Gastroesophageal sphincter (tissue), 4 donors: Measurements from ENCODE around the gene NOTUM. TPM values are rescaled to one million over a fixed set of nuclear protein-coding genes. Genes with fewer than 3 reads are reported as not detected.
A peak's percentile ranks its signal among the peaks of the same experiment; 100 is the strongest.

Source experiments
- ATAC-seq: fragments of 150-250 bp; one replicate; pipeline ENCODE4 v1.9.1; 2016; ENCODE audit warnings: mild to moderate bottlenecking, moderate library complexity
- H3K27ac ChIP-seq, 4 donors: fragments of 200-600 bp; sonication (generic) in 3 of 4; 1 replicate in 3 of 4; 2 replicates in 1 of 4; pipeline ENCODE4 v1.5.1; 2016 to 2019
- H3K27me3 ChIP-seq: fragments of 200-600 bp; sonication (generic); one replicate; pipeline ENCODE4 v1.5.1; 2019
- H3K36me3 ChIP-seq, 2 donors: fragments of 200-600 bp; sonication (generic); one replicate each; pipeline ENCODE4 v1.5.1; 2019; ENCODE audit warnings: control low read depth in 1 of 2
- H3K4me1 ChIP-seq, 3 donors: fragments of 200-600 bp; sonication (generic); 1 replicate in 2 of 3; 2 replicates in 1 of 3; pipeline ENCODE4 v1.5.1; 2016 to 2019; ENCODE audit warnings: control low read depth in 2 of 3
- H3K4me3 ChIP-seq, 2 donors: fragments of 200-600 bp; sonication (generic); one replicate each; pipeline ENCODE4 v1.5.1; 2019; ENCODE audit warnings: mild to moderate bottlenecking in 1 of 2, moderate library complexity in 1 of 2
- H3K9me3 ChIP-seq, 3 donors: fragments of 200-600 bp; sonication (generic); one replicate each; pipeline ENCODE4 v1.5.1; 2017 to 2019; ENCODE audit warnings: control low read depth in 2 of 3
- EP300 ChIP-seq: sonication (generic); formaldehyde crosslinking; IDR thresholded peaks from one replicate; pipeline ENCODE4 v1.6.1; 2017; ENCODE audit warnings: antibody characterized with exemption, mild to moderate bottlenecking
- POLR2A ChIP-seq, 2 donors: fragments of 450-650 bp; IDR thresholded peaks; one replicate each; pipeline ENCODE4 v1.6.1; 2017; ENCODE audit warnings: antibody characterized with exemption in 2 of 2, mild to moderate bottlenecking in 2 of 2, moderate library complexity in 1 of 2
- POLR2AphosphoS5 ChIP-seq: sonication (generic); formaldehyde crosslinking; IDR thresholded peaks from one replicate; pipeline ENCODE4 v1.6.1; 2017; ENCODE audit warnings: antibody characterized with exemption
- WGBS, 2 donors: methylation state at CpG; one replicate each; pipeline ENCODE4 v1.1.5; 2018; ENCODE audit warnings: low coverage in 1 of 2; 5-methylcytosine and 5-hydroxymethylcytosine counted together
- total RNA-seq, 4 donors: library from RNA; depleted of rRNA; stranded (reverse); fragments of >200 nt; gene quantifications; one replicate each; pipeline ENCODE4 v1.1.0, GENCODE V29; 2016
- TF ChIP-seq, protein P1 (sequence below), 4 experiments: fragments of 200-600 bp in 2 of 4; fragments of 450-650 bp in 2 of 4; sonication (generic) in 1 of 4; IDR thresholded peaks; one replicate each; pipeline ENCODE4 v1.5.1; 2017 to 2019; ENCODE audit warnings: antibody characterized with exemption in 4 of 4, mild to moderate bottlenecking in 2 of 4, moderate library complexity in 2 of 4

Gene NOTUM
- total RNA-seq, 4 donors from 2014 or later, result 0.22 TPM; not detected in 3

DNA sequence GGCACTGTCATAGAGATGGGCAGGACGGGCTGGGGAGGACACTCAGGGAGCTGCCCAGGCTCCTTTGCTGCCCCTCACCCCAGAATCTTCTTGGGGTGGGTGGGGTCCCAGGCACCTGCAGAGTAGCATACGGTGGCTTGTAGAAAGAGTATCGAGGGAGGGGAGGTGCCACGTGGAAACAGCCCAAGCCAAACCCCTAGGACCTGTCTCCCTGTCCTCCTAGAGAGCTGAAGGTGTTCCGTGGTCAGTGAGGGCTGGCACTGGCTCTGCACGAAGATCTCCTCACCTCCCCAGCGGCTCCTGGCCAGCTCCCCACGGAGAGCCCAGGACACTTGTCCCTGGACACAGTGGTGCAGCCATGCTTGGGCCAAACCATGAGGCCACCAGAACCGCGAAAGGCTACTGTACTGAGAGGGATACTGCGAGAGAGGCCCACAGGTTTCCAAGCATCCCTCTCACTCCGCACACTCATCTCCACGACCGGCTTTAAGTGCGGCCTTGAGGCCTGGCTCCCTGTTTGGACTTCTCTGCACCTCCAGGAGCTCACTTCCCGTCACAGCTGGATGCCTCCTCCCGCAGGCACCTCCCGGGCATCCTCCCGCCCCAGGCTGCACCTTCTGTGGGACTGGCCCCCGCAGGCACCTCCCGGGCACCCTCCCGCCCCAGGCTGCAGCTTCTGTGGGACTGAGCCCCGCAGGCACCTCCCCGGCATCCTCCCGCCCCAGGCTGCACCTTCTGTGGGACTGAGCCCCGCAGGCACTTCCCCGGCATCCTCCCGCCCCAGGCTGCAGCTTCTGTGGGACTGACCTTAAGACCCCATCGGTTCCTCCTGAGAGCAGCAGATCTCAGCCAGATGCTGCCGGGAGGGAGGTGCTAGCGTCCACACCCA lies 31.5 kb downstream of the NOTUM start:
- Histone ChIP-seq H3K4me1 (peaks cover 0 to 34% (median 29%) of the 10 kb centered on the region in 3 donors), H3K9me3 (no peaks in the 10 kb centered on the region), H3K27ac (no peak overlapping the region), H3K36me3 (no peaks in the 10 kb centered on the region), H3K4me3 (no peak overlapping the region), H3K27me3 (peaks cover 27% of the 10 kb centered on the region)
- 100% methylated on average over 1 of the region's 31 CpGs; no CpG with 5 or more reads in 1 of the 2 donors for WGBS, 2 donors
- no peak for ATAC-seq
- TF ChIP-seq POLR2A (IDR thresholded peaks at IDR 0.05), result no peak

DNA sequence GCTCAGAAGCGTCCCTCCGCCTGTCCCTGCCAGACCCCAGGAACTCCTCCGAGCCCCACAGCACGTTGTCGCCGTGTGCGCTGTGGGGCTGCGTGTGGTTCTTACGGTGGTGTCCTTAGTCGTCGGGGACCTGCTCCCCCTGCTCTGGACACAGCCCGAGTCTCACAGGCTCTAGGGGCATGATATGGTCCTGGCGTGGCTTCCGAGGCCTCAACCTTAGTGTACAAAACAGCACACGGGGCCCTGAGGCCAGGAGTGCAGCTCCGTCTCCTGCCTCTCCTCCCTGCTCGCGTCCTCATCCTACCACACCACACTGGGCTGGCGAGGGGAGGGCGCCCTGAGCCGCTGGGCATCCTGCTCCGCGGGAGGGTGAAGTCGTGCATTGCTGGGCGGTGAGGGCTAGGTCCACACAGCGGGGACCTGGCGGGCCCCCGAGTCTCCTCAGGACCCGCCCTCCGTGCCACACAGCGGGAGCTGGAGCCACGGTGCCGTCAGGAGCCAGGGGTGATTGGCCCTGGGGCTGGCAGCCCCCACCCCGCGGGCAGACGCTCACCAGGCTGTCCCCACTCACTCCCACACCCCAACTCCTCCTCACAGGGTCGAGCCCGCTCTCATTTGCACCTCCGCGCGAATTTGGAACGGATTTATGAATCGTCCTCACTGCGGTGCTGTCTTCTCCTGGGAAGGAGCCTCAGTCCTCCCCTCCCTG lies 32.3 kb downstream of the NOTUM start:
- H3K9me3 ChIP-seq, result no peaks in the 10 kb centered on the region
- TF ChIP-seq EP300 (no peak), POLR2A (IDR thresholded peaks at IDR 0.05) (no peak), POLR2AphosphoS5 (no peak)
- TF ChIP-seq, protein P1, sequence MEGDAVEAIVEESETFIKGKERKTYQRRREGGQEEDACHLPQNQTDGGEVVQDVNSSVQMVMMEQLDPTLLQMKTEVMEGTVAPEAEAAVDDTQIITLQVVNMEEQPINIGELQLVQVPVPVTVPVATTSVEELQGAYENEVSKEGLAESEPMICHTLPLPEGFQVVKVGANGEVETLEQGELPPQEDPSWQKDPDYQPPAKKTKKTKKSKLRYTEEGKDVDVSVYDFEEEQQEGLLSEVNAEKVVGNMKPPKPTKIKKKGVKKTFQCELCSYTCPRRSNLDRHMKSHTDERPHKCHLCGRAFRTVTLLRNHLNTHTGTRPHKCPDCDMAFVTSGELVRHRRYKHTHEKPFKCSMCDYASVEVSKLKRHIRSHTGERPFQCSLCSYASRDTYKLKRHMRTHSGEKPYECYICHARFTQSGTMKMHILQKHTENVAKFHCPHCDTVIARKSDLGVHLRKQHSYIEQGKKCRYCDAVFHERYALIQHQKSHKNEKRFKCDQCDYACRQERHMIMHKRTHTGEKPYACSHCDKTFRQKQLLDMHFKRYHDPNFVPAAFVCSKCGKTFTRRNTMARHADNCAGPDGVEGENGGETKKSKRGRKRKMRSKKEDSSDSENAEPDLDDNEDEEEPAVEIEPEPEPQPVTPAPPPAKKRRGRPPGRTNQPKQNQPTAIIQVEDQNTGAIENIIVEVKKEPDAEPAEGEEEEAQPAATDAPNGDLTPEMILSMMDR (IDR thresholded peaks at IDR 0.05), result no peak
- ATAC-seq, result no peak
- H3K27me3 ChIP-seq, result peaks cover 27% of the 10 kb centered on the region
- H3K27ac ChIP-seq, result peak overlapping the region in 2 of 4 donors; percentile 98 to 99
- WGBS, 2 donors, result no CpG with 5 or more reads among the region's 44 CpGs
- peak overlapping the region; percentile 51 to 99 for H3K4me3 ChIP-seq
- H3K36me3 ChIP-seq, result no peaks in the 10 kb centered on the region
- H3K4me1 ChIP-seq, result peaks cover 0 to 41% (median 37%) of the 10 kb centered on the region in 3 donors

DNA sequence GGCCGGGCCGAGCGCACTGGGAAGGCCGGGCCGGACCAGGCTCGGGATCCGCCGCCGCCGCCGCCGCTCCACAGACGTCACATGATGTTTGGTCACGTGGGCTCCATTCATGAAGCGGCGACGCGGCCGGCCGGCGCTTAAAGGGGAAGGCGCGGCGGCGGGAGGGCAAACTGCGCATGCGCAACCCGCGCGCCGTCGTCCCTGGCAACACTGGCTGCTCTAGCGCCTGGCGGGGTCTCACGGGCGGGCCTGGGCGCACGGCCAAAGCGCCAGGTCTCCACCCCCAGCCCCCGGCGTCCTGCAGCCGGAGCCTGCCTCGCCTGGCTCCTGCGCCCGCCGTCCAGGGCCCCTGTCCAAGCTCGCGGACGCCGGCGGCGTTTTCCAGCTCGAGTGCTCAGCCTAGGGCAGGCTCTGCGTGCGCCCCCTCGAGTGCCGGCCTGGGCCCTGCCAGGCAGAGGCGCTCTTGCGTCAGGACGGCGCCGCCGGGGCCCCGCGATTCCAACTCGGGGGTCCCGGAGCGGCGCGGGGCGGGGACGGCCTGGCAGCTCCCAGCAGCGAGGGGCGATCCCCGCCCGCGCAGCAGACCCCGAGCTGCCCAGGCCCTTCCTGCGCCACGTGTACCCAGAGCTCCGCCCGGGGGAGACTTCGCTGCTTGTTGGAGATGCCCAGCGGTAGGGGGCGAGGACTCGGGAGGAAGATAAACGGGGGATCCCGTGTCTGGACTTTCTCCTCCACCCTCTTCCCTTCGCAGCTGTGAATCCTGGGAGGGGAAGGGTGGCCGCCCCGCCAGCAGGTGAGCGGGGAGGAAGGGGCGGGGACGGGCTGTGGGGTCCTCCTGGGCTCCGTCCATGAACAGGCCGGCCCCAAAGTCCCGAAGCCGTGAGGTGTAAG lies 33.1 kb downstream of the NOTUM start, which contains the start of gene MAFG:
Gene MAFG, minus strand, starts transcription at position 83 of the 891 bp plus-strand sequence. CDS start 4,550 bp downstream, outside the sequence.
- WGBS, 2 donors, result 4% methylated on average over 4 of the region's 98 CpGs; no CpG with 5 or more reads in 1 of the 2 donors
- Histone ChIP-seq H3K9me3 (no peaks in the 10 kb centered on the region), H3K4me1 (peaks cover 0 to 49% (median 45%) of the 10 kb centered on the region in 3 donors), H3K4me3 (peak within 1 kb of the TSS; percentile 93 to 99), H3K27me3 (peaks cover 27% of the 10 kb centered on the region), H3K36me3 (peaks cover 0 to 1% of the 10 kb centered on the region in 2 donors), H3K27ac (peak within 1 kb of the TSS; percentile 90 to 99 (median 97))
- ATAC-seq, result peak; percentile 79
- TF ChIP-seq, protein P1 (IDR thresholded peaks at IDR 0.05), result peak in 3 of 4 experiments; percentile 22 to 72 (median 28)
- TF ChIP-seq EP300, result no peak
- TF ChIP-seq POLR2A (IDR thresholded peaks at IDR 0.05), result peak; percentile 61 to 64
- TF ChIP-seq POLR2AphosphoS5, result peak; percentile 35

DNA sequence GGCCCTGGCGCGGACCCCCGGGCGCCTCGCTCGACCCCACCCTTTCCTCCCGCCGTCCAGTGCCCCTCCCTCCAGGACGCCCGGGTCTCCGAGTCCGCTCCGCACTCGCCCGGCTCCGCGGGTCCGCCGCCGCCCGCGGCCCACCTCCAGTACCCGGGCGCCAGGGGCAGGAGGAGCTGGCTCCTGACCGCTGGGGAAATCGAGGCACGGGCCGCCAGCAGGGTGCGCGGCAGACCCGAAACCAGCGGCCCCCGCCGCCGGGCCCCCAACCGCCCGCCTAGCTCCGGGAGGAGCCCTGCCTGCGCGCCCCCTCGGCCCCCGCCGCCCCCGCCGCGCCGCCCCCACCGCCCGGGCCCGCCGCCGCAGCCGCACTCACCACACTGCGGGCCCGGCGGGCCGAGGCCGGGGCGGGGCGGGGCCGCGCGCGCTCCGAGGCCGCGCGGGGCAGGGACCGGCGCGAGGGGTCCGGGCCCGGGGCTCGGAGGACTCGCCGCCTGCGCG lies 33.8 kb downstream of the NOTUM start:
- Histone ChIP-seq H3K4me1 (peaks cover 0 to 56% (median 49%) of the 10 kb centered on the region in 3 donors), H3K4me3 (peak overlapping the region; percentile 93 to 99), H3K27me3 (peaks cover 27% of the 10 kb centered on the region), H3K36me3 (peaks cover 0 to 8% of the 10 kb centered on the region in 2 donors), H3K27ac (peak overlapping the region; percentile 90 to 99 (median 97)), H3K9me3 (no peaks in the 10 kb centered on the region)
- TF ChIP-seq EP300 (no peak), POLR2AphosphoS5 (no peak), POLR2A (IDR thresholded peaks at IDR 0.05) (no peak)
- TF ChIP-seq, protein P1 (IDR thresholded peaks at IDR 0.05), result no peak
- ATAC-seq, result peak; percentile 27
- WGBS, 2 donors, result no CpG with 5 or more reads among the region's 78 CpGs
